GM21367 (cell line): ENCODE data around the gene LGALS1.
"Not testable (repeated sequence)": the region's sequence is repeated elsewhere in the genome, so short reads cannot be mapped to it uniquely, and the experiment has no call there.

Experiments used
- ATAC-seq: cut with Tn5 transposase; IDR thresholded peaks from one replicate; pipeline ENCODE4 v1.9.1; 2021; ENCODE audit not compliant: unreplicated experiment

LGALS1 gene

DNA sequence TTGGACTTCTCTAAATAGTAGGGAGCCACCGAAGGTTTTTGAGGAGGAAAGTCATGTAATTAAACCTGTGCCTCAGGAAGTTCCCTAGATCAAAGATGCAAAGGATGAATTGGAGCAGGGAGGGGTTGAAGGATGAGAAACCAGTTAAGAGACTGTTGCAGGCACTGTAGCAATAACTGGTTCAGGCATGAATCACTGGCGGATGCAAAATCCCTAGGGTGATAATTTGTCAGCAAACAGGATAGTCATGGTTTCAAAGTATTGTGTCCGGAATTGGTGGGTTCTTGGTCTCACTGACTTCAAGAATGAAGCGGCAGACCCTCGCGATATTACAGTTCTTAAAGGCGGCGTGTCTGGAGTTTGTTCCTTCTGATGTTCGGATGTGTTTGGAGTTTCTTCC is 41.3 kb downstream of the LGALS1 start:
- no peak for ATAC-seq

DNA sequence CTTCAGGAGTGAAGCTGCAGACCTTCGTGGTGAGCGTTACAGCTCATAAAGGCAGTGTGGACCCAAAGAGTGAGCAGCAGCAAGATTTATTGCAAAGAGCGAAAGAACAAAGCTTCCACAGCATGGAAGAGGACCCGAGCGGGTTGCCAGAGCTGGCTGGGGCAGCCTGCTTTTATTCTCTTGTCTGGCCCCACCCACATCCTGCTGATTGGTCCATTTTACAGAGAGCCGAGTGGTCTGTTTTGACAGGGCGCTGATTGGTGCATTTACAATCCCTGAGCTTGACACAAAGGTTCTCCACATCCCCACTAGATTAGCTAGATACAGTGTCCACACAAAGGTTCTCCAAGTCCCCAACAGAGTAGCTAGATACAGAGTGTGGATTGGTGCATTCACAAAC is 41.8 kb downstream of the LGALS1 start:
- not testable (repeated sequence) for ATAC-seq

DNA sequence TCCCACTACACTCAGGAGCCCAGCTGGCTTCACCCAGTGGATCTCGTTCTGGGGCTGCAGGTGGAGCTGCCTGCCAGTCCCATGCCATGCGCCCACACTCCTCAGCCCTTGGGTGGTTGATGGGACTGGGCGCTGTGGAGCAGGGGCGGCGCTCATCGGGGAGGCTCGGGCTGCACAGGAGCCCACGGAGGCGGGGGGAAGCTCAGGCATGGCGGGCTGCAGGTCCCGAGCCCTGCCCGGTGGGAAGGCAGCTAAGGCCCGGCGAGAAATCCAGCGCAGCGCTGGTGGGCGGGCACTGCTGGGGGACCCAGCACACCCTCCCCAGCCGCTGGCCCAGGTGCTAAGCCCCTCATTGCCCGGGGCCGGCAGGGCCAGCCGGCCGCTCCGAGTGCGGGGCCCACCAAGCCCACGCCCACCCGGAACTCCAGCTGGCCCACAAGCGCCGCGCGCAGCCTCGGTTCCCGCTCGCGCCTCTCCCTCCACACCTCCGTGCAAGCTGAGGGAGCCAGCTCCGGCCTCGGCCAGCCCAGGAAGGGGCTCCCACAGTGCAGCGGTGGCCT is 42.4 kb downstream of the LGALS1 start:
- not testable (repeated sequence) for ATAC-seq

DNA sequence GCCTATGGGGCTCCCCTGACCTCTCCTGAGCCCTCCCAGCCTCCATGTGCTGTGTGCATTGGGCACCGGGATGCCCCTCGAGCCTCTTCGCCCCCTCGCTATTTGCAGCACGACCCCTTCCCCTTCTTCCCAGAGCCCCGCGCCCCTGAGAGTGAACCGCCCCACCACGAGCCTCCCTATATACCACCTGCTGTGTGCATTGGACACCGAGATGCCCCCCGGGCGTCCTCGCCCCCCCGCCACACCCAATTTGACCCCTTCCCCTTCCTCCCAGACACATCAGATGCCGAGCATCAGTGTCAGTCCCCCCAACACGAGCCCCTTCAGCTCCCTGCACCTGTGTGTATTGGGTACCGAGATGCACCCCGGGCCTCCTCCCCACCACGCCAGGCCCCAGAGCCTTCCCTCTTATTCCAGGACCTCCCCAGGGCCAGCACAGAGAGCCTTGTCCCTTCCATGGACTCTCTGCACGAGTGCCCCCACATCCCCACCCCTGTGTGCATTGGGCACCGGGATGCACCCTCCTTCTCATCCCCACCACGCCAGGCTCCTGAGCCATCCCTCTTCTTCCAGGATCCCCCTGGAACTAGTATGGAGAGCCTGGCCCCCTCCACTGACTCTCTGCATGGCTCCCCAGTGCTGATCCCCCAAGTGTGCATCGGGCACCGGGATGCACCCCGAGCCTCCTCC is 50.3 kb downstream of the LGALS1 start:
- no peak for ATAC-seq

DNA sequence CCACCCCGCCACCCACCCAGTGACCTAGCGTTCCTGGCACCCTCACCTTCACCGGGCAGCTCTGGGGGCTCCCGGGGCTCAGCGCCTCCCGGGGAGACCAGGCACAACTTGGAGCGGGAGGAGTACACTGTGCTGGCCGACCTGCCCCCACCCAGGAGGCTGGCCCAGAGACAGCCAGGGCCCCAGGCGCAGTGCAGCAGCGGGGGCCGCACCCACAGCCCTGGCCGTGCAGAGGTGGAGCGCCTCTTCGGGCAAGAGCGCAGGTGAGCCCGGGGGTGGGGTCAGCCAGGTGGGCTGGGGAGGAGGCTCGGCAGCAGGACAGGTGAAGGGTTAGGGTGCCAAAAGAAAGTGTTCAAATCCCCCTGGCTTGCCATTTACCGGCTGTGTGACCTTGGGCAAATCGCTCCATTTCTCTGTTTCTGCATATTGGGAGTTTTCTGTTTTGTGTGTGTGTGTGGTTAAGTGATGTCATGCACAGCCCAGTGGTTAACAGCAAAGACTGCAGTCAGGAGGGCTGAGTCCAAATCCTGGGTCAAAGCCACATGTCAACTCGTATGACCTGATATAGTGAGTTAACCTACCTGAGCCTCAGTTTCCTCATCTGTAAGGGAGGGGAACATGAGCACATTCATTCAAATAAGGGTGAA is 50.9 kb downstream of the LGALS1 start:
- no peak for ATAC-seq

DNA sequence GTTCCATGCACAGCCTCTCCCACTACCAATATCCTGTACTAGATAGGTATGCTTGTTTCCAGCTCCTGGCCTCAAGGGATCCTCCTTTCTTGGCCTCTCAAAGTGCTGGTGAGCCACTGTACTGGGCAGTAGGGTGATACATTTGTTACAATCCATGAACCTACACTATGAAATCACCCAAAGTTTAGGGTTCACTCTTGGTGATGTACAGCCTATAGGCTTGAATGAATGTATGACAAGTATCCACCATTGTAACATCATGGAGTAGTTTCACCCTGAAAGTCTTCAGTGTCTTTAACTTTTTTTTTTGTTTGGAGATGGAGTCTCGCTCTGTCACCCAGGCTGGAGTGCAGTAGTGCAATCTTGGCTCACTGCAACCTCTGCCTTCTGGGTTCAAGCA is 53.2 kb downstream of the LGALS1 start:
- ATAC-seq, result no peak
